ENCODE data around the gene CACTIN.

- TF ChIP-seq CTCF (conservative IDR thresholded peaks at IDR 0.05) (no peak), EZH2 (IDR thresholded peaks at IDR 0.05; ENCODE audit: low read depth) (no peak)
Observed at GRCh38 chr19:3612901-3613741, 13.5 kb downstream of the CACTIN start.
